Measurements from ENCODE around the gene SPACA7.

SPACA7 gene

DNA sequence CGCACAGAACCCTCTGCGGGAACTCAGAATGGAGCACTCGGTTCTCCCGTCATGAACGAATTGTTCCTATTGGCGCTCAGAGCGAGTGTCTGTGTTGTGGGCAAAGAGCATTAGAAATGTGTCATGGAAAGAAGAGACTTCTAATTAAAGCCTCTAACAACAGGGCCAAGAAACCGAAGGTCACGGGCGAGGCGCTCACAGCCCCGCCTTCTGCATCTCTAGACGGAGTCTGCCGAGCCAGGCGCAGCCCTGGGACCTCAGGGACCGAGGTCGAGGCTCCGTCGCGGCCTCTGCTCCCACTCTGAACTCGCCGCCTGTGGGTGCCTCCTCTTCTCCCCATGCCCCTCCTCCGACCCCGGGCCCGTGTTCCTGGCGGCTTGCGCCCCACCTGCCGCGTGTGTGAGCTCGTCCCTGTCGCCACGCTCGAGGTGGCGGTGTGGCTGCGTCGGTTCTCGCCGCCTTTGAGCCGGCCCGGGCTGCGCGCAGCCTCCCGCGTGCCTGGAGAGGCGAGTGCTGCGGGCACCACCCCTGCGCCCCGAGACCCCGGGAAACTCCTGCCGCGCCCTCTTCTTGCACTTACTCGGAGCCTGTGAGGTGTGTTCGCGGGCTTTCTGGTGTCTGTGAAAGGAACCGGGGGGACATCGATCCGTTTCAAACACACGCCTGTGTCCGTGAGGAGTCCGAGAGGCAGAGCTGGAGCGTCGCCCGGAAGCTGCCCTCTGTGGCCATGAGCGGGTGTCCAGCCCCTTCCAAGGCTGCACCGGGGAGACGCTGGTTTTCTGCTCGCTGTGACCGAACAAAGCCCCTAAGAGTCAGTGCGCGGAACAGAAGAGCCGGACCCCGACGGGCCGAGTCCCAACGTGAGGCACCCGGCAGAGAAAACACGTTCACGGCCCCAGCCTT is 45.4 kb upstream of the SPACA7 start:
- Histone ChIP-seq H3K4me3 (ENCODE audit: low read depth in 1 of 2, low read length in 1 of 2) (no peak overlapping the region), H3K27me3 (peaks cover 61% of the 10 kb centered on the region), H3K36me3 (no peaks in the 10 kb centered on the region), H3K9me3 (no peaks in the 10 kb centered on the region), H3K4me1 (ENCODE audit: control insufficient read depth in 1 of 2, insufficient read depth in 1 of 2, low read depth in 1 of 2, low read length in 1 of 2) (no peaks in the 10 kb centered on the region), H3K27ac (no peak overlapping the region)
- TF ChIP-seq, protein P1, sequence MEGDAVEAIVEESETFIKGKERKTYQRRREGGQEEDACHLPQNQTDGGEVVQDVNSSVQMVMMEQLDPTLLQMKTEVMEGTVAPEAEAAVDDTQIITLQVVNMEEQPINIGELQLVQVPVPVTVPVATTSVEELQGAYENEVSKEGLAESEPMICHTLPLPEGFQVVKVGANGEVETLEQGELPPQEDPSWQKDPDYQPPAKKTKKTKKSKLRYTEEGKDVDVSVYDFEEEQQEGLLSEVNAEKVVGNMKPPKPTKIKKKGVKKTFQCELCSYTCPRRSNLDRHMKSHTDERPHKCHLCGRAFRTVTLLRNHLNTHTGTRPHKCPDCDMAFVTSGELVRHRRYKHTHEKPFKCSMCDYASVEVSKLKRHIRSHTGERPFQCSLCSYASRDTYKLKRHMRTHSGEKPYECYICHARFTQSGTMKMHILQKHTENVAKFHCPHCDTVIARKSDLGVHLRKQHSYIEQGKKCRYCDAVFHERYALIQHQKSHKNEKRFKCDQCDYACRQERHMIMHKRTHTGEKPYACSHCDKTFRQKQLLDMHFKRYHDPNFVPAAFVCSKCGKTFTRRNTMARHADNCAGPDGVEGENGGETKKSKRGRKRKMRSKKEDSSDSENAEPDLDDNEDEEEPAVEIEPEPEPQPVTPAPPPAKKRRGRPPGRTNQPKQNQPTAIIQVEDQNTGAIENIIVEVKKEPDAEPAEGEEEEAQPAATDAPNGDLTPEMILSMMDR (IDR thresholded peaks at IDR 0.05) = no peak

DNA sequence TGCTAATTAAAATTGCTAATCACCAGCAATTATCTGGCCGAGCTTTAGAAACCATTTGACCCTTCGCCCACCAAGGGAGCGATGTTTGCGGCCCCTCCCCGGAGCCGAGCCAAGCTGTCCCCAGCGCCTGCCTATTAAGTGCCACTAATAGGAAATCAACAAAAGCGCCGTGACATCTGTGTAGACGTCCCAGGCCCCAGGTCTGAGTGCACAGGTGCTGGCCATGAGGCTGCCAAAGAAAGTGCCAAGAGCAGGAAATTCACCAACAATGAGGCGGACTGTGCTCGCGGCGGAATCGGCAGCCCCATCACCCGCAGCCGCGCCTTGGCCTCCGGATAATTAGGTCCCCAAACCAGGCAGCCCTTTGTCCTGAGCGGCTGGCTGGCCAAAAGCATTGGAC is 44.5 kb upstream of the SPACA7 start:
- peaks cover 61% of the 10 kb centered on the region for H3K27me3 ChIP-seq
- H3K36me3 ChIP-seq = no peaks in the 10 kb centered on the region
- H3K9me3 ChIP-seq = no peaks in the 10 kb centered on the region
- H3K4me3 ChIP-seq (ENCODE audit: low read depth in 1 of 2, low read length in 1 of 2) = no peak overlapping the region
- no peaks in the 10 kb centered on the region for H3K4me1 ChIP-seq (ENCODE audit: control insufficient read depth in 1 of 2, insufficient read depth in 1 of 2, low read depth in 1 of 2, low read length in 1 of 2)
- TF ChIP-seq, protein P1 (IDR thresholded peaks at IDR 0.05) = no peak
- no peak overlapping the region for H3K27ac ChIP-seq

DNA sequence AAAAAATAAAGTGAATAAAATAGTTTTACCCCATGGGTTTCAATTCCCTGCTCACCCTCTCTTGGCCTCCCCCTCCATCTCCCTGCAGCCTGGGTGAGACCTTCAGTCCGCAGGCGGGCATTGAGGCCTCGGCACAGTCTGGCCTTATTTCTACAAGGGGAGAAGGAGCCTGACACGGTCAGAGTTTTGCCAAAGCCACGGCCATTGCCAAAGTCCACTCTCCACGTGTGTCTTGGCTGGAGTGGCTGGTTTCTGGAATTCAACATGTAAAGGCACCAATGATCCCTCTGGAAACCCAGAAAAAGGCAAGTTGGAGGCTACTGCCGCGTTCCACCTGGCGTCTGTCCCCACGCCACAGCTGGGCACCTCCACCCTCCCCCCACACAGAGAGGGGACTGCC is 43.4 kb upstream of the SPACA7 start:
- Histone ChIP-seq H3K4me1 (ENCODE audit: control insufficient read depth in 1 of 2, insufficient read depth in 1 of 2, low read depth in 1 of 2, low read length in 1 of 2) (no peaks in the 10 kb centered on the region), H3K27me3 (peaks cover 61% of the 10 kb centered on the region), H3K36me3 (no peaks in the 10 kb centered on the region), H3K9me3 (no peaks in the 10 kb centered on the region), H3K27ac (no peak overlapping the region), H3K4me3 (ENCODE audit: low read depth in 1 of 2, low read length in 1 of 2) (no peak overlapping the region)
- TF ChIP-seq, protein P1 (IDR thresholded peaks at IDR 0.05) = no peak

DNA sequence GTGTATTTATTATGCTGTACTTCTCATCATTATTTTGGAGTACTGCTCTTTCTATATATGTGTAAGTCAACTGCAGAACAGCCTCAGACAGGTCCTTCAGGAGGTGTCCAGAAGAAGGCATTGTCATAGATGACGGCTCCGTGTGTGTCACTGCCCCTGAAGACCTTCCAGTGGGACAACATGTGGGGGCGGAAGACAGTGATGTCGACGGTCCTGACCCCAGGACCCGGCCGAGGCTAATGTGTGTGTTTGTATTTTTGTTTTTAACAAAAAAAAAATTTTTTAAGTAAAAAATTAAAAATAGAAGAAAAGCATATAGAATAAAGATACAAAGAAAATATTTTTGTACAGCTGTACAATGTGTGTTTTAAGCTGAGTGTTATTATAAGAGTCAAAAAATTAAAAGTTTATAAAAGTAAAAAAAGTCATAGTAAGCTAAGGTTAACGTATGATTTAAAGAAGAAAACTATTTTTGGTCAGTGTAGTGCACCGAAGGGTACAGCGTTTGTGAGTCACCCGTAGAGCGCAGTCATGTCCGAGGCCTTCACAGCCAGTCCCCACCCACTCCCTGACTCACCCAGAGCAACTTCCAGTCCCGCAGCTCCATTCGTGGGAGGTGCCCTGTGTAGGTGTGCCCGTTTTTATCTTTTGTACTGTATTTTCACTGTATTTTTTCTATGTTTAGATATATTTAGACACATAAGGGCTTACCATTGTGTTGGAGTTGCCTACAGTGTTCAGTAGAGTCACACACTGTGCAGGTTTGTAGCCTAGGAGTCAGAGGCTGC is 42.2 kb upstream of the SPACA7 start:
- Histone ChIP-seq H3K27me3 (peaks cover 49% of the 10 kb centered on the region), H3K4me1 (ENCODE audit: control insufficient read depth in 1 of 2, insufficient read depth in 1 of 2, low read depth in 1 of 2, low read length in 1 of 2) (no peaks in the 10 kb centered on the region), H3K36me3 (no peaks in the 10 kb centered on the region), H3K27ac (no peak overlapping the region), H3K9me3 (no peaks in the 10 kb centered on the region), H3K4me3 (ENCODE audit: low read depth in 1 of 2, low read length in 1 of 2) (no peak overlapping the region)
- TF ChIP-seq, protein P1 (IDR thresholded peaks at IDR 0.05) = no peak

DNA sequence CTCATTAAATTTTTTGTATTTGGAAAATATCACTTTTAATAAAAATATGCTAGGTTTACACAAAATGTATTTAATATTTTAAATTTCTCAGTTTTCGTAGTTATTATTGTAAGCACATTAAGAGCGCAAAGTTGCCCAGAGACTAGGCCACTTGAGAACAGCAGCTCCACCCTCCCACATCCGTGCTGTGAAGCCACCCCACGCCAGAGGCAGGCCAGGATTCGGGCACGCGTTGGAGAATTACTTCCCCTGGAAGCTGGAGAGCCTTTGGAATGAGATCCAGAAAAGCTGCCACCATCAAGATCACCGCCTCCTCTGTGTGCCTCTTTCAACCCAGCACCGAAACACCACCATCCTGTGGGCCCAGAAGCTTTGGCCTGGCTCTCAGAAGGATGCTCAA is 41.0 kb upstream of the SPACA7 start:
- H3K4me1 ChIP-seq (ENCODE audit: control insufficient read depth in 1 of 2, insufficient read depth in 1 of 2, low read depth in 1 of 2, low read length in 1 of 2) = no peaks in the 10 kb centered on the region
- peaks cover 37% of the 10 kb centered on the region for H3K27me3 ChIP-seq
- no peak overlapping the region for H3K4me3 ChIP-seq (ENCODE audit: low read depth in 1 of 2, low read length in 1 of 2)
- TF ChIP-seq, protein P1 (IDR thresholded peaks at IDR 0.05) = no peak
- no peaks in the 10 kb centered on the region for H3K9me3 ChIP-seq
- no peaks in the 10 kb centered on the region for H3K36me3 ChIP-seq
- H3K27ac ChIP-seq = no peak overlapping the region
